Gastrocnemius medialis (tissue), 4 donors: ENCODE results near the gene TRDN. TPM values are rescaled to one million over a fixed set of nuclear protein-coding genes. Genes with fewer than 3 reads are reported as not detected.

Experiments used
- ATAC-seq, 2 donors: fragments of 150-250 bp; one replicate each; pipeline ENCODE4 v1.9.1; 2016
- DNase-seq, 2 donors: peaks; one replicate each; pipeline ENCODE4 v3.0.0-alpha.2; 2019
- H3K27ac ChIP-seq, 4 donors: fragments of 200-600 bp; sonication (generic); 1 replicate in 1 of 4; 2 replicates in 3 of 4; pipeline ENCODE4 v1.5.1; 2016 to 2018; ENCODE audit warnings: mild to moderate bottlenecking in 2 of 4, moderate library complexity in 1 of 4
- H3K27me3 ChIP-seq, 3 donors: fragments of 200-600 bp; sonication (generic) in 2 of 3; 1 replicate in 1 of 3; 2 replicates in 2 of 3; pipeline versions ENCODE4 v1.5.1 to v1.6.0; 2016 to 2019; ENCODE audit warnings: mild to moderate bottlenecking in 1 of 3, moderate library complexity in 1 of 3
- H3K36me3 ChIP-seq, 2 donors: fragments of 200-600 bp; sonication (generic) in 1 of 2; one replicate each; pipeline ENCODE4 v1.5.1; 2017 to 2018
- H3K4me1 ChIP-seq, 2 donors: fragments of 200-600 bp; sonication (generic) in 1 of 2; one replicate each; pipeline ENCODE4 v1.5.1; 2016 to 2017; ENCODE audit warnings: mild to moderate bottlenecking in 2 of 2
- H3K4me3 ChIP-seq, 4 donors: fragments of 200-600 bp; sonication (generic) in 3 of 4; 1 replicate in 1 of 4; 2 replicates in 3 of 4; pipeline ENCODE4 v1.5.1; 2016 to 2019; ENCODE audit warnings: mild to moderate bottlenecking in 2 of 4
- H3K9me3 ChIP-seq, 3 donors: fragments of 200-600 bp; sonication (generic) in 2 of 3; 1 replicate in 1 of 3; 2 replicates in 2 of 3; pipeline ENCODE4 v1.5.1; 2016 to 2019
- POLR2A ChIP-seq, 2 donors: fragments of 450-650 bp; IDR thresholded peaks; one replicate each; pipeline ENCODE4 v1.6.1; 2017; ENCODE audit warnings: antibody characterized with exemption in 2 of 2, mild to moderate bottlenecking in 2 of 2, moderate library complexity in 2 of 2
- in situ Hi-C, 4 donors: fragments of 200-750 bp; cut with MboI; loops; one replicate each; pipeline versions ENCODE4 v1.15.0 to v1.8.0; 2017; ENCODE audit warnings: low sequenced_read_pairs in 4 of 4
- intact Hi-C: fragments of 100-400 bp; cut with DNase I; formaldehyde crosslinking; loops from one replicate; pipeline ENCODE4 v1.15.1; 2023; ENCODE audit warnings: low total_unique reads
- total RNA-seq, 4 donors: library from RNA; depleted of rRNA; stranded (reverse); fragments of >200 nt; gene quantifications; one replicate each; pipeline versions ENCODE4 v1.1.0 to v1.2.3, GENCODE V29; 2016
- TF ChIP-seq, protein P1 (sequence below), 5 experiments: fragments of 450-650 bp in 3 of 5; fragments of 200-600 bp in 2 of 5; sonication (generic) in 2 of 5; IDR thresholded peaks in 4 of 5; conservative IDR thresholded peaks in 1 of 5; 1 replicate in 4 of 5; 2 replicates in 1 of 5; pipeline ENCODE4 v1.5.1; 2016 to 2019; ENCODE audit warnings: antibody characterized with exemption in 5 of 5, mild to moderate bottlenecking in 3 of 5, moderate library complexity in 3 of 5

The TRDN gene
- total RNA-seq, 4 donors from 2014 or later: 190 to 628 (median 296) TPM

DNA sequence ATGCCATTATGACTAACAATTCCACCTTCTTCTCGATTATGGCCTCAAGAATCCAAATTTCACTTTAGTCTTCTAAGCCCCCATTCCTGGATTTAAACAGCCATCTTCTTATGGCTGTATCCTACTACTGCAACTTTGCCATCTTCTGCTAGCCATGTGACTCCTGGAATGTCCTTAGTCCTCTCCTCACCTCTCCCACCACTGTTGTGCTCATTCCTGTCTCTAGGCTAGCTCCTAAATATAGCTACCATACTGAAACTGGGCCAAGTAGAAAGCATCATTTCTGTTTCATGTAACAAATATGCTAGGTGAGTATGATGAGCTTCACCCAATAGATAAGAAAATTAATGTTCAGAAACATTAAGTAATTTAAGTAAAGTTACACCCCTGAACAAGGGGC, 327.6 kb downstream of the TRDN start:
- DNase-seq: no peak
- H3K36me3 ChIP-seq: no peaks in the 10 kb centered on the region
- ATAC-seq: peak in 1 of 2 donors; percentile 71
- H3K9me3 ChIP-seq: no peaks in the 10 kb centered on the region
- intact Hi-C loops (no loop called here), in situ Hi-C loops (loop anchor here in 3 of 4 donors (25.0 kb wide), 2 partner anchors 422 to 572 kb away; no protein-coding TSS in a partner anchor)
- peaks cover 8 to 11% of the 10 kb centered on the region in 2 donors for H3K4me1 ChIP-seq
- H3K4me3 ChIP-seq: no peak overlapping the region
- TF ChIP-seq, protein P1, sequence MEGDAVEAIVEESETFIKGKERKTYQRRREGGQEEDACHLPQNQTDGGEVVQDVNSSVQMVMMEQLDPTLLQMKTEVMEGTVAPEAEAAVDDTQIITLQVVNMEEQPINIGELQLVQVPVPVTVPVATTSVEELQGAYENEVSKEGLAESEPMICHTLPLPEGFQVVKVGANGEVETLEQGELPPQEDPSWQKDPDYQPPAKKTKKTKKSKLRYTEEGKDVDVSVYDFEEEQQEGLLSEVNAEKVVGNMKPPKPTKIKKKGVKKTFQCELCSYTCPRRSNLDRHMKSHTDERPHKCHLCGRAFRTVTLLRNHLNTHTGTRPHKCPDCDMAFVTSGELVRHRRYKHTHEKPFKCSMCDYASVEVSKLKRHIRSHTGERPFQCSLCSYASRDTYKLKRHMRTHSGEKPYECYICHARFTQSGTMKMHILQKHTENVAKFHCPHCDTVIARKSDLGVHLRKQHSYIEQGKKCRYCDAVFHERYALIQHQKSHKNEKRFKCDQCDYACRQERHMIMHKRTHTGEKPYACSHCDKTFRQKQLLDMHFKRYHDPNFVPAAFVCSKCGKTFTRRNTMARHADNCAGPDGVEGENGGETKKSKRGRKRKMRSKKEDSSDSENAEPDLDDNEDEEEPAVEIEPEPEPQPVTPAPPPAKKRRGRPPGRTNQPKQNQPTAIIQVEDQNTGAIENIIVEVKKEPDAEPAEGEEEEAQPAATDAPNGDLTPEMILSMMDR (IDR thresholded peaks at IDR 0.05 in 4 of 5, conservative IDR thresholded peaks at IDR 0.05 in 1 of 5): no peak
- TF ChIP-seq POLR2A (IDR thresholded peaks at IDR 0.05): no peak
- no peaks in the 10 kb centered on the region for H3K27me3 ChIP-seq
- H3K27ac ChIP-seq: peak overlapping the region in 1 of 4 donors; percentile 3

DNA sequence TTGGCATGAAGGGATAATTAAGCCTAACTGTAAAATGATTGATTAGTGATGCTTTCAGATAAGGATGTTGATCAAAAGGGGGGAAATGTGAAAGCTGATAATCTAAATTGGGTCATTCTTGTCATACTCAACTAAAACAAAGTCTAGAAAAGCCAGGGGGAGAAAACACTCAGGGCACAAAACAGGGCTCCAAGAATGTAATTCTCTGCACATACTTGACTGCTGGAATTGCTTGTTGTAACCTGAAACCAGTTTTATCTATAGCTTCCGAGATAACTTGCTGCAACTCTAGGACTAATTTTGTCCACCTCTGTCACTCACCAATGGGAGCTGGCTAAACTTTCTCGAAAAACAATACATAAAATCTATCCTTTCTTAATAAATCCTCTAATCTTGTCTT, 330.4 kb downstream of the TRDN start:
- intact Hi-C loops (no loop called here), in situ Hi-C loops (loop anchor here in 3 of 4 donors (25.0 kb wide), 2 partner anchors 419 to 569 kb away; no protein-coding TSS in a partner anchor)
- H3K27ac ChIP-seq: peak overlapping the region in 2 of 4 donors; percentile 6 to 28
- H3K36me3 ChIP-seq: no peaks in the 10 kb centered on the region
- DNase-seq: no peak
- TF ChIP-seq POLR2A (IDR thresholded peaks at IDR 0.05): no peak
- TF ChIP-seq, protein P1 (IDR thresholded peaks at IDR 0.05 in 4 of 5, conservative IDR thresholded peaks at IDR 0.05 in 1 of 5): no peak
- H3K9me3 ChIP-seq: no peaks in the 10 kb centered on the region
- H3K27me3 ChIP-seq: no peaks in the 10 kb centered on the region
- no peak overlapping the region for H3K4me3 ChIP-seq
- ATAC-seq: no peak
- H3K4me1 ChIP-seq: peaks cover 8 to 11% of the 10 kb centered on the region in 2 donors

DNA sequence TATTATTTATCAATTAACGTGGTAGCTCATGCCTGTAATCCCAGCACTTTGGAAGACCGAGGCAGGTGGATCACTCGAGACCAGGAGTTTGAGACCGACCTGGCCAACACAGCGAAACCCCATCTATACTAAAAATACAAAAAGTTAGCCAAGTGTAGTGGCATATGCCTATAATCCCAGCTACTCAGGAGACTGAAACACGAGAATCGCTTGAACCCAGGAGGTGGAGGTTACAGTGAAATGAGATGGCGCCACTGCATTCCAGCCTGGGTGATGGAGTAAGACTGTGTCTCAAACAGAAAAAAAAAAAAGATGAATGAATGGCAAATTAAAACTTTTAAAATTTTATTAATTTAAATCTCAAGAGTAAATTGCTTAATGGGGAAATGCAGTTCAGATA, 341.1 kb downstream of the TRDN start:
- Histone ChIP-seq H3K4me3 (no peak overlapping the region), H3K27me3 (no peaks in the 10 kb centered on the region), H3K4me1 (peaks cover 15 to 16% of the 10 kb centered on the region in 2 donors), H3K36me3 (no peaks in the 10 kb centered on the region), H3K9me3 (no peaks in the 10 kb centered on the region), H3K27ac (peak overlapping the region in 2 of 4 donors; percentile 49 to 58)
- DNase-seq: no peak
- no peak for TF ChIP-seq POLR2A (IDR thresholded peaks at IDR 0.05)
- TF ChIP-seq, protein P1 (IDR thresholded peaks at IDR 0.05 in 4 of 5, conservative IDR thresholded peaks at IDR 0.05 in 1 of 5): no peak
- in situ Hi-C loops: no loop called here
- peak in 1 of 2 donors; percentile 45 for ATAC-seq
- intact Hi-C loops: loop anchor here (2.0 kb wide), 1 partner anchor 205 kb away; no protein-coding TSS in a partner anchor

DNA sequence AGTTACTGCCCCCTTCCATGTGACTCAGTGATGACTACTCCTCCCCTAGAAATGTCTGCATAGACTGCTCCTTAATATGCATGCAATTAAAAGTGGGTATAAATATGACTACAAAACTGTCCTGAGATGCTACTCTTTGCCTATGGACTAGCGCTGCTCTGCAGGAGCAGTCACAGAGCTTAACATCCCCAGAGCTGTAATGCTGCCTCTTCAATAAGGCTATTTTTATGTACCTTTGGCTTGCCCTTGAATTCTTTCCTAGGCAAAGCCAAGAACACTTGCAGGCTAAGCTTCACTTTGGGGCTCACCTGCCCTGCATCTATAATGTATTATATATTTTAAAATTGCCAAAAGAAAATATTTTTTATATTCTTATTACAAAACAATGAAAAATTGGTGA, 341.6 kb downstream of the TRDN start:
- in situ Hi-C loops (no loop called here), intact Hi-C loops (loop anchor here (2.0 kb wide), 1 partner anchor 204 kb away; no protein-coding TSS in a partner anchor)
- H3K4me1 ChIP-seq: peaks cover 15 to 16% of the 10 kb centered on the region in 2 donors
- H3K4me3 ChIP-seq: no peak overlapping the region
- TF ChIP-seq, protein P1 (IDR thresholded peaks at IDR 0.05 in 4 of 5, conservative IDR thresholded peaks at IDR 0.05 in 1 of 5): no peak
- no peak for TF ChIP-seq POLR2A (IDR thresholded peaks at IDR 0.05)
- H3K9me3 ChIP-seq: no peaks in the 10 kb centered on the region
- DNase-seq: no peak
- peak overlapping the region in 2 of 4 donors; percentile 49 to 58 for H3K27ac ChIP-seq
- H3K27me3 ChIP-seq: no peaks in the 10 kb centered on the region
- peak in 1 of 2 donors; percentile 65 for ATAC-seq
- H3K36me3 ChIP-seq: no peaks in the 10 kb centered on the region

DNA sequence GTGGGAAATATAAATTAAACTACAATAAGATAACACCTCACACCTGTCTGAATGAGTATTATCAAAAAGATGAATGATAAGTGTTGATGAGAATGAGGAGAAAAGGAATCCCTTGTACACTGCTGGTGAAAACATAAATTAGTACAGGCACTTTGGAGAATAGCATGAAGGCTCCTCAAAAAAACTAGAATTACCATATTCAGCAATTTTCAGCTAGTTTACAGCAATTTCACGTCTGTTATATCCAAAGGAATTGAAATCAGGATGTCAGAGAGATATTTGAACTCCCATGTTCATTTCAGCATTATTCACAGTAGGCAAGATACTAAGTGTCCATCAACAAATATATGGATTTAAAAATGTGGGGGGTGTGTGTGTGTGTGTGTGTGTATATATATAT, 348.1 kb downstream of the TRDN start:
- Histone ChIP-seq H3K27ac (peak overlapping the region in 1 of 4 donors; percentile 29), H3K9me3 (no peaks in the 10 kb centered on the region), H3K4me1 (no peaks in the 10 kb centered on the region), H3K36me3 (no peaks in the 10 kb centered on the region), H3K27me3 (no peaks in the 10 kb centered on the region), H3K4me3 (no peak overlapping the region)
- in situ Hi-C loops (no loop called here), intact Hi-C loops (no loop called here)
- ATAC-seq (no peak), DNase-seq (no peak)
- TF ChIP-seq, protein P1 (IDR thresholded peaks at IDR 0.05 in 4 of 5, conservative IDR thresholded peaks at IDR 0.05 in 1 of 5): no peak
- TF ChIP-seq POLR2A (IDR thresholded peaks at IDR 0.05): no peak
